VCaP (cell line): ENCODE data around the gene CXCL6.

Experiments used
- H3K27ac ChIP-seq: fragments of 450-650 bp; 2 replicates; pipeline ENCODE4 v1.5.1; 2017
- CTCF ChIP-seq: fragments of 450-650 bp; conservative IDR thresholded peaks from 2 replicates; pipeline ENCODE4 v1.5.1; 2017; ENCODE audit warnings: mild to moderate bottlenecking, moderate library complexity

The CXCL6 gene

GRCh38 chr4:73871511-73872310, 35.2 kb downstream of the CXCL6 start:
- no peak for TF ChIP-seq CTCF
- H3K27ac ChIP-seq, result no peak overlapping the region

- TF ChIP-seq CTCF, result no peak
- no peak overlapping the region for H3K27ac ChIP-seq
These were observed 36.0 kb downstream of the CXCL6 start for GRCh38 chr4:73872316-73873108.

- no peak for TF ChIP-seq CTCF
- no peak overlapping the region for H3K27ac ChIP-seq
These were observed 37.9 kb downstream of the CXCL6 start for GRCh38 chr4:73874386-73874785.

- no peak overlapping the region for H3K27ac ChIP-seq
- TF ChIP-seq CTCF, result no peak
These were observed 38.9 kb downstream of the CXCL6 start for GRCh38 chr4:73875401-73875800.

GRCh38 chr4:73883306-73883705, 46.8 kb downstream of the CXCL6 start:
- H3K27ac ChIP-seq, result no peak overlapping the region
- TF ChIP-seq CTCF, result no peak

- peak overlapping the region; percentile 25 for H3K27ac ChIP-seq
These were observed 49.2 kb downstream of the CXCL6 start for GRCh38 chr4:73885574-73886267.

More at GRCh38 chr4:73885574-73886267, 49.2 kb downstream of the CXCL6 start:
- no peak for TF ChIP-seq CTCF
